Esophagus mucosa (tissue), 1 donor: ENCODE results near the gene MAD1L1. TPM values are rescaled to one million over a fixed set of nuclear protein-coding genes. Genes with fewer than 3 reads are reported as not detected.

Experiments
- ATAC-seq: fragments of 200-7000 bp; cut with Tn5 transposase; one replicate; pipeline ENCODE4 v1.9.1; 2020
- total RNA-seq: library from RNA; stranded (reverse); gene quantifications from one replicate; pipeline ENCODE4 v1.2.4, GENCODE V29; 2023
- donor health status: DM: yes; HTN: yes; CAD: no.

Gene MAD1L1
- total RNA-seq, 1 donor from 2014 or later, result 23.7 TPM

DNA sequence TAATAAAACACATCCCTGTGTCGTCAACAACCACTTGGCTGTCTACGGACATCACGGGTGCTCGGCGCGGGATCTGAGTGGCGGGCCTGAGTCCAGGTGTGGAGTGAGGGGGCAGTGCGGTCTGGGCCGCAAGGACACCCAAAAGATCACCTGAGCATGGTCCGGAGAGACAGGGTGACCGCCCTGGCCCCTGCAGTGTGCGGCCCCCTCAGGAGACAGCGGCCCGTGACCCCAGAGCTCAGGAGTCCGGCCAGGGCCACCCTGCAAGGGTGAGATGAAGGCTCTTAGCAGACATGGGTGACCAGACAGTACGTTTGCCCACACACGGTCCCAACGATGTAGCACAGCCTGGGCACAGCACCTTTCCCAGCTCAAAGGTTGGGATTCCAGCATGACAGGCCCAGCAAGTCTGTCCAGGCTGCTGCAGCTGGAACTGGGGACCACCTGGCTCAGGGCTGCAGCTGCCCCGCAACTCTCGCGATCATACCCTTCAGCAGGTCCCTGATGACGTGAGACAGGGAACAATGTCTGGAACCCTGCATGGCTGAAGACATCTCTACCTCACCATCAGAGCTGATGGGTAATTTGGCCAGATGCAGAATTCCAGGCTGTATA lies 324.9 kb downstream of the MAD1L1 start:
- ATAC-seq, result no peak

DNA sequence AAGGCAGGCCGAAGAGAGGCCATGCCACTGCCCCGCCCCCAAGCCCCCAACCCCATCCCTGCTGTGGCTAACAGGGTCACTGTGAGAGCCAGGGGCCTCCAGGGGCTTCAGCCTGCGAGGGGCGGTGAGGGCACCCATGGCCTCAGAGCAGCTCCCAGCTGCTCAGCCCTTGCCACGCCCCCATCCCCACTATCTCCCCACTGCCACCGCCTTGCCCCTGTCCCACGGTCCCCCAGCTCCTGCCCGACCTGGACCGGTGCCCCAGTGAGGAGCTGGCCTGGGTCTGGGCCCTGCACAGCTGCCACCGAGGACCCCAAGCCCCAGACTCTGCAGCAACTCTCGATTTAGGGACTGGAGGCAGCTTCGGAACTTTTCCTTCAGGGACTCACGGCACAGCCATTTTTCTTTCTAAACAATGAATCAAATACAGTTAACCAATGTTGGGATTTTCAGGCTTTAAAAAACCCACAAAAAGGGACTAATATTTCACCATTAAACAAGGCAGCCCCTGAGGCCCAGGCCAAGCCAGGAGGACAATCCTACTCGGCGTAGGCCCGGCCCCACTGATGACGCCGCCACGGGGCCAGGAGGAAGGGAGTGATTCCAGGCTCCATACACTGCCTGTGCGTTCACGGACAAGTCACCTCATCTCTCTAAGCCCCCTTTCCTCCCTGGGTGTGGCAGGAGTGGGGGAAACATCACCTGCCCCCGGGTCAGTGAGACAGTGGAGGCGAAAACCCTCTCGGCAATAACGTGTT lies 325.6 kb downstream of the MAD1L1 start:
- no peak for ATAC-seq

DNA sequence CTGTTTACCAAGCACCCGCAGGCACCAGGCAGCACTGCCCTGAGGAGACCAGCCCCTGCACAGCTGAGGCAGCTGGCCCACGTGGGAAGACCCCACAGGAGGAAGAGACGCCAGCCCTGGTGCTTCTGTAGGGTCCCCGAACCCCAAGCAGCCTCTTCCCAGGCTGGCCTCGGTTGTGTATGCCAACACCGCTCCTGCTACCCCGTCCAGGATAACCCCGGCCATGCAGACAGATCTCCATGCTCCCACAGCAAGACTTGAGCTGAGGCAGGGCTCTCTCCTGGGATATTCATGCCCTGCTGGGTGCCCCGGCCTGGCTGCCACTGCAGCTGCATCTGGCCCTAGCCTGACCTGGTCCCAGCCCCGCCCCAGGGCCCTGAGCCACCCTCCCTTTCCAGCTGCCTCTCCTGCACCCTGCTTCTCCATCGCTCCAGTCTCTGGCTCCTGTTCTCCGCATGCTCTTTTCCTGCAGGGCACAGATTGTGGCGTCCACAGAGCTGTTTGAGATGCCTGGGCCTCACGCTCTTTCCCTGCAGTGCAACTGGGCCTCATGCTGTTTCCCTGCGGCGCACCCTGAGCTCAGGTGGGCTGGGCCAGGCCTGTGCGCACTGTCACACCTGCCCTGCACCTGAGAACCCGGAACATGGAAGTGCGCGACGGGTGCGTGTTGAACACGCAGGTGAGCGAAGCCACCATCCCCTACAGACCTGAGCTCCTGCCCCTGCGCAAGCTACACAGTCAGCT lies 326.5 kb downstream of the MAD1L1 start:
- peak; percentile 24 for ATAC-seq

DNA sequence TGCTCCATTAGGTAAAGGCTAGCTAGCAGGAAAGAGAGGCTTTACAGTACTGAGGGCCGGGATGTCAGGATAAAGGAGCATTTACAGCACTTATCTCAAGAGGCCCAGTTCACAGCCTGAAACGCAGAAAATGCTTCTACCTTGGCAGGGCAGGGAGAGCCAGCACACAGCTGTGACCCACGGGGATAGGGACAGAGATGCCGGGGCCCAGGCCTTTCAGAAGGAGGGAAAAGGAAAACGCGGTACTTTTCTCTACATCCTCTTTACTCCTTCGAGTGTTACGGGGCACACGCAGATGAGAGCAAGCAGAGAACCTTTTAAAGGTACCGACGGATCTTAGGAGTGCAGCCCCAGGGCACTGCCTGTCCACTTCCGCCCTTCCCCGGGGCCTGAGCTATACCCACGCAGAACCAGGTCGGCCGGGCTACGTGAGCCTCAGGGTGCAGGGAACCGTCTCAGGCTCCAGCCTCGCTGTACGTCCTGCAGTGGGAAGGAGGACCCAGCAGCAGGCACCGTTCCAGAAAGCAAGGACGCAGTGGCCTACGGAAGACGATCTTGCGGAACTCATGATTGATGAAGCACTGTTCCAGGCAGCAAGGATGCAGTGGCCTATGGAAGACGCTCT lies 330.4 kb downstream of the MAD1L1 start:
- ATAC-seq, result no peak

DNA sequence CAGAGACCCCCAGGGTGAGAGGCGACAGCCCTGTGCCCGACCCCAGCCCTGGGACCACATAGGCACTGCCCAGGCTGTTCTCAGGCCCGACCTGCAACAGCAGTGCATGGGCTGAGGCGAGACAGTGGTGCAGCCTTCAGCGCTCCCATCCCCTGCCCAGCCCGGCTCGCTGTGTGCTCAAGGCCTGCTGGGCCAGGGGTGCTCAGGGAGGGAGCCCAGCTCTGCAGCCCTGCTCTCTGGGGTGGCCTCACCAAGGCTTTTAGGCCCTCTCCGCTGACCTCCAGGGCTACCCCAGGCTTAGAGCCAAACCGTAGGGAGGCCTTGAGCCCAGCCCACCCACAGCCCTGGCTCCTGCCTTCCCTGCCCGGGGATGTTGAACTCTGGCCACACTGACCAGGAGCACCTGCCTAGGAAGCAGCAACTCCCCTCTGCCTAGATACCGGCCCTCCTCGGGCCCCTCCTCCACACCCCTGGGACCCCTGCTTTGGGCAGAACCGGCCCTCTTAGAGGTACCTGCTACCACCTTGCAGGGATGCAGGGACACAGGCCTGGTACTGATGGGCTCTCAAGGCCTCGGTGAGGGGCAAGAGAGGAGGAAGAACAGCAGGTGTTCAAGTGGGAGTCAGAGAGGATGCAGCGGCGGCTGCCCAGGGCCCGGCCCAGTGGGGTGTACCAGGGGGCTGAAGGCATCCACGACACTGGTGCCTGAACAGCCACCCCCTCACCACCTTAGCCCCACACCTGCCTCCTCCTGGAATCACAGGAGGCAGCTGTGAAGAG lies 331.1 kb downstream of the MAD1L1 start:
- ATAC-seq, result peak; percentile 22

DNA sequence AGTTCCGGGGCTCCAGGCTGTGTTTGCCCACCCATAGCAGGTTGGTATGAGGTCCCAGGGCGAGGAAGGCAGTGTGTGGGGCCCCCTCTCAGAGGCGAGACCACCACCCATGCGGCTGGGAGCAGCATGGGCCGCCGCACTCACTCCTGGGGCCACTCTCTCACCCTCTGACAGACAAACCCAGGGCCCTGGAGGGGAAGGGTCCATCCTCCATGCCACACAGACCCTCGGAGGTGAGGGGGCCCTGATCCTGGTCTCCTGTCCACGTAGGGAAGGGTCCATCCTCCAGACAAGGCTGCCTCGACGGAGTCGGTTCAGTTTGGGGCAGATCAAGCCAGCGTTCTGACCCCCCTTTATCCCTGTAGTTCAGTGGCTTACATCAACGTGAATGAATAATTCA lies 331.9 kb downstream of the MAD1L1 start:
- no peak for ATAC-seq

DNA sequence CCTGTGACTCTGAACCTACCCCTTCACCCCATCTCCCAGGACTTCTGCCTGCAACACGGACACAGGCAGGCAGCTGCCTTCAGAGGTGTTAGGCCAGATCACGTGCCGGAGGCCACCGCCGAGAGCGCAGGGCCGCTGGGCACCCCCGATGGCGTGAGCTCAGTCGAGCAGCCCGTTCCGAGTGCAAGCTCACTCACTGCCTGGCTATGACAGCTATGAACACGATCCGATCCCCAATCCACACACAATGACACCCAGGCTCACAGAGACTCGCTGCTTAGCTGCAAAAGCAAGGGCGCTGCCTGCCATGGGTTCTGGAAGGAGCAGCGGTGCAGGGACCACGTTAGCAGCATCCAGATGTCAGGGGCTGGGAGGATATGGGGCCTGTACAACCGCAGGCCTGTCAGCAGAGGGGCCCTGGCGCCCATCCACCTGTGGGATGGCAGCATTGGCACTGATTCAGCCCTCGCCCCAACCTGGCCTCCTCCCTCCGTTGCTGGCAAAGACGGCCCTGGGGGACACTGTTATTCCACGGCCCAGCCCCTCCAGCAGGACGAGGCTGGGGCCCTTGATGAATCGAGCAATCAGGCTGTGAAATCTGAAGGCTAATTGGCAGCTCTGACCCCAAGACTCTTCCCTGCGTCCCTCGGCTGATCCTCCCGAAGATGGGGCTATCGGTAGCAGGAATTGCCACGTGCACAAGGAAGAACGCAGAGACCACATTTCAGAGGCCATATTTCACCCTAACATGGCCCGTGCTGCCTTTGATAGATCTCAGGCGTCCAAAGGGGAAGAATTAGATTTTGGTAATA lies 332.6 kb downstream of the MAD1L1 start:
- no peak for ATAC-seq

DNA sequence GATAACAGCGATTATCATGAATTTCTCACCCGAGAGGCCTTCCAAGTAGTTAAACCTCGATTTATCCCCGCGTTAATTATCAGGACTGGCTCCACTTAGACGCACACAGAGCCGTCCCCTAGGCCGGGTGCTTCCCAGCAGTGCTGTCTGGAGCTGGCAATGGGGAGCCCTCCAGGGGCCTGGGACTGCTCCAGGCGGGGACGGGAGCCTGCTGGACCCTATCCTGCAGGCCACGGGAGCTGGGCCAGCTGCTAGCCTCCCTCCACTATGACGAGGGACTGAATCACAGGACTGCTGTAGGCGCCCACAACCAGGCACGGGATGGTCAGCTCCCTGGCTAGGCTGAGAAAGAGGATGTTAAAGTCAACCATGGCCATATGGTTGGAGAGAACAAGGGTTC lies 333.5 kb downstream of the MAD1L1 start:
- ATAC-seq, result no peak

DNA sequence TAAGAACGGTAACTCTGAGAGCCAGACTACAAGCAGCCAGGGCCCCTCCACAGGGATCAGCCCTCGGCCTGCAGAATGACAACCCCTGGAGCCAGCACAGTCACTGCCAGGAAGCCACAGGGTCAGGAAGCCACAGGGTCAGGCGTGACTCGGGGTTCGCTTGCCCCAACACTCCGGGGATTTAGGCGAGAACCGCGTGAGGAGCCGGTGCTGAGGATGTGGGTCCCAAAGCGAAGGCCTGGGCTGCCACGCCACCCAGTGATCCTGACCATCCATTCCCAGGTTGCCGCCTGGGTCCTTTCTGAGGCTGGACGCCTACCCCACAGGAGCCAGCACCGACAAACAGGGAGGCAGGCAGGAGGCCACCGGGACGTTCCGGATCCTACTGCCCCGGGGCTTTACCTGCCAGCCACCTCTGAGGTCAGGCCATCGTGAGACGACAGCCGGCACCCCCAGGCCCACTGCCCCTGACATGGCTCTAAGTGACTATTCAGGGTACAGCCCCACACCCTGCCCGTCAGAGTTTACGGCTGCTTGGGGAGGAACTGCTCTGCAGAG lies 334.0 kb downstream of the MAD1L1 start:
- no peak for ATAC-seq

DNA sequence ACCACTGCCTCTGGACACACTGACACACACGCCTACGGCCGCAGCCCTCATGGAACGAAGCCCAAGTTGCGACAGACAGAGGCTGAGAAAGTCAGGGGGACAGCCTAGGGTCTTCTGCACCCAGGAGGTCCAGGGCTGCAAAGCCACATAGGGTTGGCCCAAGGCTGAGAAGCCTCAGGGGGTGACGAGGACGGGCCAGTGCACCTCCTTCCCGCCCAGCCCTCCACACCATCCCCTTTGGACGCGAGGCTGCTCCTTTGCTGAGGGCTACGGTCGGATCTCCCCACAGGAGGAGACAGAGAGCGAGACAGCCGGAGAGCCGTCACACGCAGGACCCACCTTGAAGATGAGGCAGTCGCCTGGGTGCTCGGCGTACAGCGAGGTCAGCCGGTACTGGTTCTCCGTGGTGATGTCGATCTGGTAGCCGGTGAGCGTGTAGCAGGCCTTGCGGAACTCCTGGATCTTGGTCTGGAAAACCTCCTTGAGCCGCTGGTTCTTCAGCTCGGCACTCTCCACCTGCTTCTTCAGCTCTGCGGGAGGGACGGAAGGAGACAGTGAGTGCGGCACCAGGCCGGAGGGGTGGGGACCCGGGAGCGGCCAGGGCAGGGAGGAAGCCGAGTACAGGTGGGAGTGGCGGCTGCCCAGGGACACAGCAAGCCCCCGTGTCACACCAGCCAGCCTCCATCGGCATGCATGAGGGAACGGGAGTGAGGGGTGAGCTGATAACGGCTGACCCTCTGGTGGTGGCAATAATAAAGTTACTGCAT lies 334.7 kb downstream of the MAD1L1 start:
- no peak for ATAC-seq

DNA sequence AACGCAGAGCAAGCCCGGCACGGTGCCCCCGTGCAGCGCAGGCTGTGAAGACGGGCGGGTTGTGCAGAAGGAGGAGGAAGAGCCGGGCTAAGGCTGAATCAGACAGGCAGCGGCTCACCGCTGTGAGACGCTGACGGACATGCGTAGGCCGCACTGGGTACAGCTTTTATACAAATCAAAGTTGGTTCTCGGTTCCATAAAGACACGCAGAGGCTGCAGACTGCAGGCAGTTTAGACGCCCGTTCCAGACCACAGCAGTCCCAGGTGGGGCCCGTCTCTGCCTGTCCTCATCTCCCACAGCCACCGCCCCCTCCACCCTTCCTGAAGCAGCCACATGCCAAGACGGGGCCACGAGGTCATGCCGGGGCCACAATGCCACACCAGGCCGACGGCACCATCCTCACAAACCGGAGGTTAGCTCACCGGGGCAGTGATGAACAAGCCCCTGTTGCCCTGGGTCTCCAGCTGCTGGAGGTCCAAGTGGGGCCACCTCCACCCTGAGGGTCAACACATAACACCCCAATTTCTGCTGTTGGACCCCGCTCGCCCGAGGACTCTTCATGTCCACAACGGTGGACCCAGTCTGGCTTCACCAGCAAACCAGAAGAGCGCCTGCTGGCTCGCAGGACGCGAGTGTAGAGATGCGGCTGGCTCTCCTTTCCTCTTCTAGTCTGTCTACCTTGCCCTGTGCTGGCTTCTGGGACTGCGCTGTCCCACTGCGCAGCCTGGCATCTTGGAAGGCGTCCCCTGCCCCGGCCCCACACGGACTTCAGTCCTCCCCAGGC lies 335.5 kb downstream of the MAD1L1 start:
- ATAC-seq, result no peak

DNA sequence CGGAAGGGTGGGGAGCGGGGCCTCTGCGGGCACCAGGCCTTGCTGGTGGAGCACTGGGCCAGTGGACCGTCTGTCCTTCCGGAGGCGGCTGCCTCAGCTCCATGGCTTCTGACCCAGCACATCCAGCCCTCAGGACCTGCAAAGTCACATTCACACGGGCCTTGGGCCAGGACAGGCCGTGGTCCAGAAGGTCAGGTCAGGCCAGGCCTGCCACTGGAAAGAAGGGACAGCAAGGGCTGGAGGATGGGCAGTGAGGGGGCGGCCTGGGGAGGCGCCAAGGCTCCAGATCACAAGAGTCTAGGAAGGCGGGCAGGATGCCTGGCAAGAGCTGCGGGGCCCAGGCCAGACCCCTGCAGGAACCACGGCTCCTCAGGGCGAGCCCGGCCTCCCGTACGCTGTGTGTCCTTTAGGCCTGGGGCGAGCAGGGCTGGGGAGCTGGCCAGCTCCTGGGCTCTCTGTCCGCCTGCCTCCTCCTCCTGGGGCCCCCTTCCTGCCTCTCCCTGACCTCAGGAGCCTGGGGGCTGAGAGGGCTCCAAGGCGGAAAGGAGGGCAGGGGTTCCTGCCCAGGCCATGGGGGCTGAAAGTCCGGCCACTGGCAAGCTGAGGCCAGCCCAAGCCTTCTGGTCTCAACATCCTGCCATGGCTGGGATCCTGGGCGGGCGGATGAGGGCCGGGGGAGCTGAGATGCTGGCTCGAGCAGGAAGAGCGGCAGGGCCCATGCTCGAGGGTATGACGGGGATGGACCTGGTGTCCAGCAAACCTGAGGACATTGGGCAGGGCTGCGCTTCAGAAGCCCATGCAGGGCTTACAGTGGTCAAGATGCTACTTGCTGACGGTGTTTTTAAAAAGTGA lies 336.9 kb downstream of the MAD1L1 start:
- ATAC-seq, result no peak

DNA sequence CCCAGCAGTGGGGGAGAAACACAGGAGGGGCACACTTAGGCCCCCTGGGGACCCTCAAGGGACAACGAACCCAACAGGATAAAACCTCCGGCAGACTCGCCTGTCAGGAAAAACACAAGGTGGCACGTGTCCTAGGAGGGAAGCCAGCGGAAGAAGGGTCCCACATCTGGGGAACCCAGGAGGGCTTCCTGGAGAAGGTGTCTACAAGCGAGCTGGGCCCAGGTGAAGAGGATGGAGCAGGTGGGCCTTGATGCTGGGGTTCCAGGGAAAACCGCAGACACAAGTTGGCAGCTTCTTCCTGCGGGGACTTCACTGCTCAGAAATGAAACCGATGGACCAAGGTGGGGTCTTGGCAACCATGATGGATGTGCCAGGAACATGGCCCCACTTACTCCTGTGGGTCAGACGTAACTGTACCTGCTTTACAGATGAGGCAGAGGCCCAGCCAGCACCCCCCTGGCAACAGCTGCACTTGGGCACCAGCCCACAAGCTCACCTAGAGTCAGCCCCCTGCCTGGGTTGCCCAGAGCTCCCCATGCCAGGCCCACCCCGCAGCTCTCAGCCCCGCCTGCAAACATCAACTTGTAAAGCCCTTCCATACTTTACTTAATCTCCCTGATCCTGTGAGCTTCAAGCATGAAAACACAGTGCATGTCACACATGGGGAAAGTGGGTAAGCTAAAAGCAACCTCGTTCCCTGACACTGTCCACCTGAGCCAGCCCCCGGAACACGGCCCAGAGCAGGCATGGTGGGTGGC lies 337.7 kb downstream of the MAD1L1 start:
- no peak for ATAC-seq

DNA sequence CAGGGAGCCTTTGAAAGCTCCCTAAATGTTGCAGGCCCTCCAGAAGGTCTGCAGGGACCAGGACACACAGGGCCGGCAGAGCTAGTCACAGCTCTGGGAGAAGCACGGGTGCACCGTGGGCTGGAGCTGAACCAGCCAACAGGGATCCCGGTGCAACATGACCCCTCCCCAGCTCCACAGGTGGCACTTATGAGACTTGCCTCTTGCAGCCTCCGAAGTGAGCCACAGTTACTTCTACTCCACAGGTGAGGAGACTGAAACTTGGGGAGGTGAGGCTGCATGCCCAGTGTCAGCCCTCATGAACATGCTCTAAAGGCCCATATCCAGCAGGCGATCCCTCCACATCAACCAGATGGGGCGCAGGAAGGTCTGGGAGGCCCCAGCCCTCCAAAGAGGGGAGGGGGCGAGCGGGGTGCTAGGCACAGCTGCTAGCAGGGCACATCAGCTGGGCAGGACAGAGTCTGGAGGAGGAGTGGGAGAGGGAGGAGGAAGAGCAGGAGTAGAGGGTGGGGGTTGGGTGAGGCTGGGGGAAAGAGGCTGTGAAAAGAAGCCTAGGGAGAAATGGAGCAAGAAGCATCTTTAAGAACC lies 338.3 kb downstream of the MAD1L1 start:
- ATAC-seq, result no peak

DNA sequence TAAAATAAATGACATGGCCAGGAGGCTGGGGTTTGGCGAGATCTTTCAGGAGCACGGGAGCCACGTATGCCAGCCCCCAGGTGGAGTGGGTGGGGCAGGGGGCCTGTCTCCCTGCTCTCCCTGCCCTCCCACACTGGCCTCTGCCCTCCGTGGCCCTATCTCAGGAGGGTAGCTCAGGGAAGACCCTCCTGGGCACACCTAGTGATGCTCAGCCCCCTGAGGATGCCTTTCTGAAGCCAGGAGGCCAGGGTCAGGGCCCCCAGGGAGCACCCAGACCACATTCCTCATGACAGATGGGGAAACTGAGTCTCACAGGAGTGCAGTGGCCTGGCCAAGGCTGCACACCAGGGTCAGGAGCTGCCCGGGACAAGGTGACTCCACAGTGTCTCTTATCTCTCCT lies 339.3 kb downstream of the MAD1L1 start:
- ATAC-seq, result no peak

DNA sequence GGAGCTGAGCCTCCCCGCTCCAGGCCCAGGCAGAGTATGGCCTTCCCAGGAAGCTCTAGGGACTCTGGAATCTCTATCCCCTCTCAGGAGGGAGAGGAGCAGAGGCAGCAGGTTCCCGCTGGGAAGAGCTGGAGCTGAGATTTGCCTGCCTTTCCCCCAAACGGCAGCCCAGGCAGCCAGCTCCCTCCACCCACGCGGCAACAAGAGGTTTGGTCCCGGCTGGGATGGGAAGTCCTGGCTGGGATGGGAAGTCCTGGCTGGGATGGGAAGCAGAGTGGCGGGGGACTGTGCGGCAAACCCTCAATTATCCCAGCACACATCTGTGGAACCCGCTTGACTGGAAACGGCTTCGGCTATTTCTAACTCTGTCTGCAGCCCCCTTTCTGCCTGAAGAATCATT lies 339.7 kb downstream of the MAD1L1 start:
- ATAC-seq, result no peak
